K562 (cell line): Measurements from ENCODE around the gene CCNL2. TPM values are rescaled to one million over a fixed set of nuclear protein-coding genes. Genes with fewer than 3 reads are reported as not detected.

Experiments used
- ATAC-seq: fragments of 200-7000 bp; cut with Tn5 transposase; 3 replicates; pipeline ENCODE4 v1.9.1; 2020; ENCODE audit warnings: moderate library complexity
- BruUV-seq: library from RNA; stranded (reverse); fragments of 400-500 nt; replicated peaks from 2 replicates; lab custom pipeline; 2021; lab: Mats Ljungman, UMichigan
- CTCF ChIA-PET: fragments of 300-600 bp; formaldehyde crosslinking; extraction: SDS; loops from one replicate; lab custom pipeline; 2021; ENCODE audit warnings: low intra/inter-chr PET ratio; lab: Yijun Ruan, JAX
- POLR2A ChIA-PET: fragments of 300-600, 350-650 bp; sonication (Branson Sonifier 250); formaldehyde crosslinking; extraction: SDS; loops from one replicate; lab custom pipeline; 2021; ENCODE audit warnings: antibody characterized with exemption, inconsistent platforms; lab: Yijun Ruan, JAX
- DNase-seq, 4 experiments: peaks; one replicate each; pipeline versions ENCODE4 v3.0.0 to v3.0.0-alpha.2; 2011 to 2018; ENCODE audit warnings: low spot score in 3 of 4, mixed read lengths in 3 of 4; ENCODE audit errors: extremely low read depth in 1 of 4
- FAIRE-seq: peaks from 2 replicates; lab custom pipeline; 2011; peaks lifted over from hg19 to GRCh38; lab: Jason Lieb, UNC
- H2AFZ ChIP-seq: 2 replicates; pipeline ENCODE4 v1.6.0; 2011; ENCODE audit warnings: low read depth, low read length, control low read depth, inconsistent platforms
- H3K27ac ChIP-seq: fragments of 200-600 bp; 3 replicates; pipeline ENCODE4 v1.8.0; 2011; ENCODE audit warnings: low read depth, mild to moderate bottlenecking, control low read depth, inconsistent platforms, low read length, moderate library complexity, mixed read lengths; ENCODE audit errors: extremely low read depth
- H3K27me3 ChIP-seq, 2 experiments: fragments of 300-600 bp in 1 of 2; 2 replicates in 1 of 2; 3 replicates in 1 of 2; pipeline versions ENCODE4 v1.6.0 to v1.8.0; 2011; ENCODE audit warnings: inconsistent platforms in 2 of 2, low read length in 2 of 2, mild to moderate bottlenecking in 1 of 2, mixed read lengths in 1 of 2, moderate library complexity in 1 of 2; ENCODE audit not compliant: control insufficient read depth in 2 of 2, insufficient read depth in 2 of 2
- H3K36me3 ChIP-seq: fragments of 300-600 bp; 3 replicates; pipeline ENCODE4 v1.8.0; 2011; ENCODE audit warnings: mild to moderate bottlenecking, low read length, inconsistent platforms; ENCODE audit not compliant: control insufficient read depth, insufficient read depth
- H3K4me1 ChIP-seq, 2 experiments: fragments of 200-600 bp in 1 of 2; replicated peaks in 1 of 2; 2 replicates in 1 of 2; 3 replicates in 1 of 2; pipeline versions ENCODE4 v1.5.1 to v1.8.0; 2011; ENCODE audit warnings: inconsistent platforms in 2 of 2, low read length in 2 of 2, mild to moderate bottlenecking in 1 of 2, mixed read lengths in 1 of 2, moderate library complexity in 1 of 2; ENCODE audit not compliant: control insufficient read depth in 2 of 2, insufficient read depth in 2 of 2
- H3K4me2 ChIP-seq: 2 replicates; pipeline ENCODE4 v1.6.1; 2011; ENCODE audit warnings: low read length, control low read depth, inconsistent platforms, mixed read lengths; ENCODE audit not compliant: insufficient read depth
- H3K4me3 ChIP-seq: fragments of 200-600 bp; sonication (generic), shearing (Covaris generic); 2 replicates; pipeline ENCODE4 v1.5.1; 2016; ENCODE audit warnings: control low read depth, inconsistent platforms
- H3K79me2 ChIP-seq: fragments of 200-600 bp; 3 replicates; pipeline ENCODE4 v1.8.0; 2011; ENCODE audit warnings: low read length, inconsistent platforms; ENCODE audit not compliant: control insufficient read depth, insufficient read depth
- H3K9ac ChIP-seq, 2 experiments: 2 replicates each; pipeline versions ENCODE4 v1.6.0 to v1.6.1; 2011; ENCODE audit warnings: low read depth in 2 of 2, low read length in 2 of 2, control low read depth in 1 of 2, inconsistent platforms in 1 of 2, mild to moderate bottlenecking in 1 of 2, mixed read lengths in 1 of 2; ENCODE audit not compliant: insufficient read depth in 1 of 2
- H3K9me1 ChIP-seq: one replicate; pipeline ENCODE4 v1.6.0; 2011; ENCODE audit warnings: inconsistent platforms, mild to moderate bottlenecking, low read length, moderate library complexity; ENCODE audit not compliant: control insufficient read depth, insufficient read depth
- H3K9me3 ChIP-seq: replicated peaks from 2 replicates; pipeline ENCODE4 v1.5.1; 2011; ENCODE audit warnings: low read depth, low read length, inconsistent platforms; ENCODE audit not compliant: control insufficient read depth, insufficient read depth
- H4K20me1 ChIP-seq: replicated peaks from 2 replicates; pipeline ENCODE4 v1.6.1; 2011; ENCODE audit warnings: low read length, inconsistent platforms, mixed read lengths; ENCODE audit not compliant: control insufficient read depth, insufficient read depth
- ARNT ChIP-seq, 2 experiments: fragments of 450-650 bp; IDR thresholded peaks; 2 replicates each; pipeline ENCODE4 v1.6.1; 2016; ENCODE audit warnings: mild to moderate bottlenecking in 1 of 2
- BRF2 ChIP-seq: IDR thresholded peaks from 3 replicates; pipeline ENCODE4 v1.6.1; 2011; ENCODE audit warnings: borderline replicate concordance, mild to moderate bottlenecking; ENCODE audit not compliant: insufficient read length, insufficient read depth
- CHD2 ChIP-seq: IDR thresholded peaks from 2 replicates; pipeline ENCODE4 v1.6.1; 2011; ENCODE audit warnings: low read depth, low read length
- DIDO1 ChIP-seq: fragments of 450-650 bp; IDR thresholded peaks from 2 replicates; pipeline ENCODE4 v1.6.1; 2016; ENCODE audit warnings: low read depth, missing biosample characterization, missing genetic modification characterization
- ELF4 ChIP-seq: fragments of 450-650 bp; formaldehyde crosslinking; IDR thresholded peaks from 2 replicates; pipeline ENCODE4 v1.4.0; 2022; ENCODE audit warnings: missing genetic modification characterization
- SP2 ChIP-seq: IDR thresholded peaks from 2 replicates; pipeline ENCODE4 v1.6.1; 2011; ENCODE audit warnings: mild to moderate bottlenecking, low read depth, low read length, moderate library complexity; ENCODE audit not compliant: poor library complexity, severe bottlenecking; ENCODE audit errors: extremely low read depth
- ZNF57 ChIP-seq: fragments of 450-650 bp; formaldehyde crosslinking; IDR thresholded peaks from 2 replicates; pipeline ENCODE4 v1.4.0; 2020; ENCODE audit warnings: mild to moderate bottlenecking, moderate library complexity
- ZNF696 ChIP-seq: fragments of 250-450 bp; sonication (Bioruptor Pico); conservative IDR thresholded peaks from 2 replicates; pipeline ENCODE4 v1.4.0; 2020; ENCODE audit warnings: mild to moderate bottlenecking, moderate library complexity
- ZNF830 ChIP-seq: fragments of 250-450 bp; sonication (Bioruptor Pico); IDR thresholded peaks from 2 replicates; pipeline ENCODE4 v1.5.0; 2021; ENCODE audit warnings: mild to moderate bottlenecking
- WGBS: fragments of 100-300 bp; shearing (Covaris generic); methylation state at CpG from one replicate; pipeline ENCODE4 v1.1.6; 2016; ENCODE audit warnings: low coverage, mixed read lengths; ENCODE audit not compliant: insufficient coverage; ENCODE audit errors: missing lambda C conversion rate; 5-methylcytosine and 5-hydroxymethylcytosine counted together
- in situ Hi-C: fragments of 300-500 bp; cut with MboI; formaldehyde crosslinking; loops from 4 replicates; pipeline ENCODE4 v1.15.0; 2018; ENCODE audit warnings: inconsistent platforms, mixed read lengths
- intact Hi-C: fragments of 100-400 bp; cut with micrococcal nuclease; formaldehyde crosslinking; loops from 2 replicates; pipeline ENCODE4 v1.14.2; 2022
- polyA plus RNA-seq, 8 experiments: library from polyadenylated mRNA; depleted of rRNA in 4 of 8; stranded (reverse) in 5 of 8; unstranded in 3 of 8; fragments of >200 nt; fragmentation: Nextera tagmentation in 2 of 8; fragmentation: Illumina TruSeq in 1 of 8; extraction: Ambion mirVana in 2 of 8; extraction: Trizol in 1 of 8; gene quantifications; 2 replicates each; pipeline versions ENCODE4 v1.2.1 to v1.2.3, GENCODE V29; 2011 to 2014; ENCODE audit warnings: inconsistent platforms in 1 of 8, missing spikeins in 1 of 8
- total RNA-seq, 7 experiments: library from RNA; depleted of rRNA in 6 of 7; stranded (reverse); fragments of >200 nt in 6 of 7; fragmentation: Illumina TruSeq in 2 of 7; extraction: Trizol in 2 of 7; gene quantifications; 2 replicates each; pipeline versions ENCODE4 v1.2.1 to v1.2.3, GENCODE V29; 2011 to 2021; ENCODE audit warnings: low replicate concordance in 1 of 7

The CCNL2 gene
- total and polyA plus RNA-seq, 9 of the 15 experiments (the other 6 are each of a cell fraction or from before 2014, with no cell fraction given) = 2.8 to 287 (median 94.5) TPM

- FAIRE-seq (no peak), ATAC-seq (no peak), DNase-seq (no peak)
- in situ Hi-C loops (no loop called here), intact Hi-C loops (no loop called here)
- ChIA-PET CTCF (no interaction called here), POLR2A (interaction anchor here (0.7 to 1.9 kb wide), 4 partner anchors 8 to 23 kb away, joined by 3 to 5 read pairs (median 4); partner anchors contain the start of genes CCNL2 and MRPL20)
- Histone ChIP-seq H3K27me3 (no peaks in the 10 kb centered on the region), H3K4me1 (peaks cover 3 to 36% of the 10 kb centered on the region in 2 experiments; a peak in 4 of 5 replicates), H3K27ac (no peak within 1 kb of the TSS), H3K36me3 (no peaks in the 10 kb centered on the region), H3K9me1 (no peaks in the 10 kb centered on the region), H3K9me3 (no peaks in the 10 kb centered on the region), H4K20me1 (no peaks in the 10 kb centered on the region), H3K4me3 (no peak within 1 kb of the TSS), H3K4me2 (no peak within 1 kb of the TSS), H3K9ac (no peak within 1 kb of the TSS), H2AFZ (no peak within 1 kb of the TSS), H3K79me2 (no peaks in the 10 kb centered on the region)
- no TSS peak for BruUV-seq
- WGBS = 48% methylated on average over 15 of the region's 18 CpGs
- TF ChIP-seq ZNF830 (no peak), ZNF696 (CRISPR knock-in tag) (no peak), ELF4 (CRISPR knock-in tag) (no peak), ZNF57 (no peak), BRF2 (no peak), CHD2 (no peak), ARNT (IDR thresholded peaks at IDR 0.05) (no peak), SP2 (no peak), DIDO1 (no peak)
Observed at GRCh38 chr1:1421147-1421906, 22.2 kb upstream of the CCNL2 start, which contains the start of gene ANKRD65. Gene ANKRD65, minus strand, starts transcription at chr1:1421276. Its CDS starts 271 bp downstream, at chr1:1421005.
